NCI-H345 treated with DMSO at 0.1 percent for 48 hours (cell line): Measurements from ENCODE around the gene XPR1.

Source experiments
- DNase-seq: peaks from one replicate; lab custom pipeline; 2025; ENCODE audit not compliant: unreplicated experiment; lab: John Stamatoyannopoulos, UW

XPR1 gene

DNA sequence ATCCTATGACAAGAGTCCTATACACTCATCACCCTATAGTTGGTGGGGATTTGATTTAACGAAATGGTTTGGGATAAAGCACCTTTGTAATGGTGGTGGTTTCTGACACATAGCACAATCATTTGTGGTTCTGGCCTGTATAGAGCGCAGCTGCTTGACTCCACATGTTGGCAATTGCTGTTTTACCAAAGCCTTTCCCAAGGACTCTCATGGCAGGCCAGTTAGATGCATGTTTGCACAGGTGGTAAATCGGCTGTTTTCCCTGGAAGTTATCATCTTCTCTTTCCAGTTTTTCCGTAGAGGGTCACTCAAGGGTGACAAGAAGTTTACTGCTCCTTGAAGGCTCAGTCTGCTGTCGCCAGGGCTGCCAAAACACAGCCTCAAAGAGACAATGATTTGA is 17.1 kb upstream of the XPR1 start:
- no peak for DNase-seq

- no peak for DNase-seq
Measured at GRCh38 chr1:180615493-180616290, 16.1 kb upstream of the XPR1 start.

GRCh38 chr1:180616439-180616838 is 15.4 kb upstream of the XPR1 start:
- no peak for DNase-seq

- no peak for DNase-seq
Measured at GRCh38 chr1:180617774-180618395, 13.9 kb upstream of the XPR1 start.

GRCh38 chr1:180620581-180620980 is 11.2 kb upstream of the XPR1 start:
- DNase-seq: no peak

DNA sequence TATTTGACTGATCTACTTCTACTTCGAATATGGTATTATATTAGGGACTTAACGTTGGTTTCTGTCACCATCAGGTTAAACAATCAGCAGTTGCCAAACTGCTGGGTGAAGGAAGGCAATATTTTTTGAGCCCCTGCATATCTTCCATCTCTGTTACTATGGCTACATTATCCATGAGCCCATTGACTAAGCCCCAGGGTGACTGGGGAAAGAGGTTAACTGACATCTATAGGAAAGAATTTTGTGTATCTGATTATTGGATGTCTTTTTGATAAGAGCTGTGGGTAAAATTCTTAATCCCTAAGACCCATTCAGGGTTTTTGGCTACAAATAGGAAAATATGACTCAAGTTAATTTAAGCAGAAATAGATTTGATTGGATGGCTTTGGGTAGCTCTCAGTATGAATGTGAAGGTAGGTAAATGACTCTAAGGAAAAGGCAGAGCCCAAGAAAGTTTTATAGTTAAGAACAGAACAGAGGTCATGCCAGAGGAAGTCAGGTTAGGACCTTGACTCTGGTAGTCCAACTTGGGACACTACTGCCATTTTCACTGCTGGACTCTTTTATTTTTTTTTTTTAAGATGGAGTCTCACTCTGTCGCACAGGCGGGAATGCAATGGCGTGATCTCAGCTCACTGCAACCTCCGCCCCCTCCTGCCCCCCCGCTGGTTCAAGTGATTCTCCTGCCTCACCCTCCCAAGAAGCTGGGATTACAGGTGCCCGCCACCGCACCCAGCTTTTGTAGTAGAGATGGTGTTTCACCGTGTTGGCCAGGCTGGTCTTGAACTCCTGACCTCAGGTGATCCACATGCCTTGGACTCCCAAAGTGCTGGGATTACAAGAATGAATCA is 8.9 kb upstream of the XPR1 start:
- no peak for DNase-seq

DNA sequence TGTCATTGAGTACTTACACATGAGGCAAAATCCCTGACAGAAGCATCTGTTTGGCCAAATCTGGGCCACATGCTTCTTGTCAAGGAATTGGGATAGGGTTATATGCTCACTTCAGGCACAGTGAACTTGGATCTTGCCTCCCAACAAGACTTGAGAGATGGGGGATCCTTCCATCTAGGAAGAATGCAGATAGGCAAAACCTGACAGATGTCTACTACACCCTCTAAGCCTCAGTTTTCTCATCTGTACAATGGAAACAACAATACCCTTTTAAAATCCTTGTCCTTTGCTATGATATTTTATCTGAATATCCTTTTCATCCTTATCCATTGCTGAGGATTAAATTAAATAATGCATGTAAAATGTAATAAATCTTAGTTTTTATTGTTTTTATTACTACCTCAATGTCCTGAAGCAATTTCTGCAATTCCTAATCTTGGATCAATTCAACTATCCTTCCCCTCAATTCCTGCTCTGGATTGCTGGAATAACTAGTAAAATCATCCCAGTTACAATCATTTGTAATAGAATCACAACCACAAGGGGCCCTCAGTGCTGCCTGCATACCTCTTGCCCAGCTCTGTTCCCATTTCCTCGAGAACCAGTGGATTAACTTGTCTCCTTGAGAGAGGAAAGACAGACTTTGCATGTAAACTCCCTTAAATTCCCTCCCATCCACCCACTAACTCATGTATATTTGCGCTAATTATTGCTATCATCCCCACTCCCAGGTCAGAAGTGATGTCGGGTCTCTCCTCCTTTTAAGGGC is 8.1 kb upstream of the XPR1 start:
- DNase-seq: no peak

DNA sequence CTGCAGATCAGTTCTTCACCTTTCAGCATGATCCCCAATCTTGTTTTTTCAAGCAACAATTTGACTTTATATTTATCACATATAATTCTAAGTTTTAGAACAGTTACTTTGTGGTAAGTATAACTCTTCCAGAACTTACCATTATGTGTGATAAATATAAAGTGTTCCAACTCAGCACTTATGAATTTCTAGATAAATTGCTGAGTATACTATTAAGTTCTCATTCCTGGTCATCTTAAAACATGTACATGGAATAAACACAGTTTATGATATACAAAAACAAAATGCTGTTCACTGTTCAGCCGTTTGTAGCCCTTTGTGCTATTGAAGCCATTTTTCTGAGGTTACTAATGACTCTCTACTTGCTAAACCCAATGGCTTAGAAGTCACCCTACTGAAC is 5.1 kb upstream of the XPR1 start:
- DNase-seq: no peak

DNA sequence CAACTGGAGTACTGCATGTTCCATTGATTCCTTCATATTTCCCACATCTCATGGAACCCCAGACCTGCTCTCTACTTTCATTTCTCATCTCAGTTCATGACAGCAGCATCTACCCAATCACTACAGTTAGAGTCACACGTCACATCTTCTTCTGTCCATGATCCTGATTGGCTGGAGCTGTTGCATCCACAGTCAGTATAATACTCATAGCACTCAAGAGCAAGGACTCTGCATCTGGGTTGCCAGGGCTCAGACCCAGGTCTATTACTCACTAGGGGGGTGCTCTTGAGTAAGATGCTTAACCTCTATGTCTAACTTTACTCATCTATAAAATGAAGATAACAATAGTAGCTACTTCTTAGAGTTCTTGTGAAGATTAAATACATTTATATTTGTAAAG is 4.4 kb upstream of the XPR1 start:
- no peak for DNase-seq

DNA sequence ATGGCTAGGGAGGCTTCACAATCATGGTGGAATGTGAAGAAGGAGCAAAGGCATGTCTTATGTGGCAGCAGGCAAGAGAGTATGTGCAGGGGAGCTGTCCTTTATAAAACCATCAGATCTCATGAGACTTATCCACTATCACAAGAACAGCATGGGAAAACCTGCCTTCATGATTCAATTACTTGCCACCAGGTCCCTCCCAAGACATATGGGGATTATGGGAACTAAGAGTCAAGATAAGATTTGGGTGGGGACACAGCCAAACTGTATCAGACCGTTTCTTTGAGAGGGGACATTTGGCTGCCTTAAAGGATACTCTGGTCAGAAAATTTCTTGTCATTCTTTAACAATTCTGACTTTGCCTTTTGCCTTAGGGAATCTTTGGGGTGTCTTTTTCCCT is 3.2 kb upstream of the XPR1 start:
- no peak for DNase-seq

DNA sequence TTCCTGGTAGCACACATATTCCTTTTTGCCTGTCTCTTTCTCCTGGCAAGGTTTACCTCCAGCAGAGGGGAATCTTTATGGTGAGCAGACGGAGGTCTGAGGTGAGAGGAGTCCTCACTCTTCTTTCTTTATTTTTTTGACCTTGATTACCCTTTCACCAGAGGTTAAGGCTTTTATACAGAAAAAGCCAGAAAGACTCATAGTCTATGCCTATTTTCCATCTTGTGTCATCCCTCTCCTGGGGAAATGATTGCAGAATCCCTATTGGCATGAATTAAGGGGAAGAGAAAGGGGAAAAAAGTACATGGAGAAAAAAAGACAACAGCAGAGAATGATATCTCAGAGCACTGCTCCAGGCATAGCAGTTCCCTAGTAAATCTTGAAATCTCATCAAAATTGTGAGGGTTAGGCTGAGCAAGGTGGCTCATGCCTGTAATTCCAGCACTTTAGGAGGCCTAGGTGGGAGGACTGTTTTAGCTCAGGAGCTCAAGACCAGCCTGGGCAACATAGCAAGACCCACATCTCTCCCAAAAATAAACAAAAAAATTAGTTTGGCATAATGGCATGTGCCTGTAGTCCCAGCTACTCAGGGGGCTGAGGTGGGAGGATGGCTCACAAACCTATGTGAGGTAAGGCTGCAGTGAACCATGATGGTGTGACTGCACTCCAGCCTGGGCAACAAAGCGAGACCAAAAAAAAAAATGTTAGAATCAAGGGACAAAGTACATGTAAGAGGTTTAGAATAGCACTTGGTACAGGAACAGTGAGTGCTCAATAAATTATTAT is 1.2 kb upstream of the XPR1 start:
- no peak for DNase-seq

DNA sequence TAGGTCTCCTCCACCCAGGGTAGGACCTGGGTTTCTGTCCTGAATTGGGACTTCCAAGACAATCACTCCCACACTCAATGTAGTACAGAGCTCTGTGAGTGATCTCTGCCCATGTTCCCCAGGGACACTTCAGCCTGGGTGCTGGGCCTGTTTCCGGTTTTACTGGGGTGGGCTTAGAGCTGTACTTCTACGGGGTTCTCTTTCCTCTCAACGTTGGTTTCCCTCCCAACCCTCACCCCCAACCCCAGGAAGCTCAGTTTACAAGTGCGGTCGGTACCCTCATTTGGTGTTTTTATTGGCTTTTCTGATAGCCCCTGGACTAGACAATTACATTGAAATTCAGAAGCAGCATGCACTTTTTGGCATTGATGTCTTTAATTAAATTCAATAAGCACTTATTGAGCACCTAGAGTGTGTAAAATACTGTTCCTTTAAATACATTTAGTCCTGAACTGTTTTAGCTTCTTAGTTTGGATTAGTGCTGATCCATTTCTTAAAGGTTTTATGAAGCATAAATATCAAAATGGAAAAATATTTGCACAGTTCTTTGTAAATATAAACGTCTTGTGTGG is 542 bp upstream of the XPR1 start:
- DNase-seq: no peak

DNA sequence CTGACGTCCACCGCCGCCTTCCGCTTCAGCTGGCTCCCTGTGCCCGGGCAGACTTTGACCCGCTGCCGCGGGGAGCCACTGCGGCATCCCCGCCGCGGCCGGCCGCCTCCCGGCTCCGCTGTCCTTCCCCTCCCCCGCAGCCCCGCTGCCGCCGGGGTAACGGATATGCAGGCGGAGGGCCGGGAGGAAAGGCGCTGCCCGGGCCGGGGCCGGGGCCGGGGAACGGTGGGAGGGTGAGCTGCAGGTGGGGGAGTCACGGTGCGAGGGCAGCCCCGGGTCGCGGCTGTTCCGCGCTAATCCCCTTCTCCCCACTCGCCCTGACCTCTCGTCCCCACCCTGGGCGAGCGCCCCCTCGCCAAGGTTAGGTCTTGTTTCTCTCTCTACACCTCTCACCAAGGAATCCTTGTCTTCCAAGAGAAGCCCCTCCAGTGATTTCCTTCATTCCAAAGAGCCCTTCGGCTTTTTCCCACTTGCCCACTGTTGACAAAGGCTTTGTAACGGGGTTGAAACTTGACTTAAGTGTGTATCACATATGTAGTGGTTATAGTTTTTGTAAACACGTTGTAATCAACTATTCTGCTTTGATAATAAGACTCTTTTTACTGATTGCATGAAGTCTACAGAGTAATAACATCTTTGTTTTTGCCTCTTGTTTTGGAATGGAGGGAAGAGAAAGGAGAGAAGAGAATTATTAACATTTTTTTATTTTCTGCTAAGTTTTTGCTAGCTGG is 669 bp downstream of the XPR1 start:
- peak; percentile 46 for DNase-seq

DNA sequence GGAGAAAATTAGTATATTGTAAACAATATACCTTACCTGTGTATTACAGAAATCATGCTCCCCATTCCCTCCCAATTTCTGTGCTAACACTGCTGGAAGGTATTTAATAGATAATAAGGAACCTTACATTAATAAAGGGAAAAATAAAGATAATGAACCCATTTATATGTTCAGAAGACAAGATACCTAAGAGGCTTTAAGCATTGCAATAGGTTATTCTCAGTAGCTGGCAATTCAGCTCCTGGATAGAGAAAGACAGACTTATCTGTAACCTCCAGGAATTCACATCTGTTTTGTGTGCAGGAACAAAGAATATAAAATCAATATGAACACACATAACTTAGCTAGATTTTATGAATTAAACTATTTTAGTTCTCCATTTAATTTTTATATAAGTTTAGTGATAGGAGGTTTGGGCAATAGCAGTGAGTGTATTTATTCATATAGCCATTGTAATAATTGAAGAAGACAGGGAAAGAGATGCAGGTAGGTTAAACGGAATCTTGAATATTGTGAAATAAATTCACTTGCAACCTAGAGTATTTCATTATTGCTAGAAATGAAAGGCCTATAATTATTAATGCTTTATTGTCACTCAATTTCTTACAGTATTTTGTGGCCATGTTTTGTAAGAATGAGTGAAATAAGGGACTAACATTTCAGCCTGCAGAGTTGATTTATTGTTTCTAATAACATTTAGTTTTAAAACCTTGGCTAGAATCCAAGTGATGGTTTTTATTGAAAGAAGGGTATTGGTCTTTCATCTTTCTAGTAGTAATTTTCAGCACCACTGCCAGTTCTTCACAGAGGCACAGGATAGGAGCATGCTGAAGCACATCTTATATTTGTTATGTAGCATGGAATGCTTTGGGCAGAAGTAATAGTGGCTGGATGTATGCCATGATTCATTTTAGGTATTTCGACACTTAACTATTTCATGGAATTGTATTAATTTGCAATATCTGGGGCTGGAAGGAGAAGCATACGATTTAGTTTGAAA is 1.5 kb downstream of the XPR1 start:
- DNase-seq: no peak

DNA sequence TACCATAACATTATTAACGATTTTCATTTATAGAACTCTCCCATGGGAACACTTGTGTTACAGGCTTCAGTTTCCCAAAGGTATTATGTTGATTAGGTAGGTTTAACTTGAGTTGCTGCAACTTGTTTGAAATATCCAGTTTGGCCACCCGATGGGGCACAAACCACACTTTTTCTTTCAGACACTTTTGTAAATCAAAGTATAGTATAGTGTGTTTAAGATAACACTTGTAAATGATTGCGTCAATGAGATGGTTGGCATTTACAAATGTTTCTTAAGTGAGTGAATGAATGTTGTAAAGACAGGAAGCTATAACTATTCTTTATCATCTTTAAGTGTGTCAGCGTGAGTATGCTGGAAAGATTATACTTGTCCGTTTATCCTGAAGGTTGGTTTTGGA is 4.3 kb downstream of the XPR1 start:
- no peak for DNase-seq

- DNase-seq: no peak
Measured at GRCh38 chr1:180639871-180640270, 8.0 kb downstream of the XPR1 start.

DNA sequence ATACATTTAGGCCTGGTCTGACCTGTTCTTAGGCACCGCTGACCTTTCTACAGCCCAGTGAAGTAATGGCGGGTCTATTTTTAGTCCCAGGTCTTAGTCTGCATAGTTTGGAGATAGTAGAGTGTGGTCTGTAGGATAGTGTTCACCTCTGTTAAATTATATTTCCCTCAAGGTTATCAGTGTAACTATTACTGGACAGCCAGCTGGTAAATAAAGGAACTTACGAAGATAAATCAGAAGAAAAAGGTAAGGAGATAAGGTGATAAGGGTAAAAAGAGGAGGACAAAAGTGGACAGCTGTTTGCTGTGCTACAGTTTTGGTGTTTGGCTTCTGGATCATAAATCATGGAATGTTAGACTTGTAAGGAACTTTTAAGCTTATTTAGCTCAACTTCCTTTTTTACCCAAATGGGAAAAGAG is 8.7 kb downstream of the XPR1 start:
- no peak for DNase-seq

GRCh38 chr1:180641662-180642061 is 9.8 kb downstream of the XPR1 start:
- no peak for DNase-seq
